Cardiac fibroblast (primary cell): ENCODE data around the gene TMED4.
"Not testable (repeated sequence)": the region's sequence is repeated elsewhere in the genome, so short reads cannot be mapped to it uniquely, and the experiment has no call there.

Experiments used
- DNase-seq, 2 donors: peaks; one replicate each; pipeline versions ENCODE4 v3.0.0 to v3.0.0-alpha.2; 2010; ENCODE audit warnings: low read depth in 2 of 2
- H3K4me3 ChIP-seq, 2 donors: replicated peaks in 1 of 2; 1 replicate in 1 of 2; 2 replicates in 1 of 2; pipeline ENCODE4 v1.5.1; 2011; ENCODE audit warnings: low read depth in 2 of 2, low read length in 2 of 2, mild to moderate bottlenecking in 2 of 2, moderate library complexity in 1 of 2
- CTCF ChIP-seq: IDR thresholded peaks from one replicate; pipeline ENCODE4 v1.5.1; 2011; ENCODE audit warnings: low read depth, mild to moderate bottlenecking, low read length, inconsistent platforms

The TMED4 gene

GRCh38 chr7:44607141-44608068 is 25.4 kb upstream of the TMED4 start:
- DNase-seq = no peak
- TF ChIP-seq CTCF = no peak
- peak overlapping the region; percentile 87 to 96 for H3K4me3 ChIP-seq

GRCh38 chr7:44606341-44607140 is 24.5 kb upstream of the TMED4 start, which contains the start of gene OGDH:
Gene OGDH (plus strand): TSS chr7:44606627. CDS start chr7:44624344, 17,717 bp downstream.
- peak within 1 kb of the TSS; percentile 87 to 96 for H3K4me3 ChIP-seq
- DNase-seq = peak; percentile 99
- no peak for TF ChIP-seq CTCF

- TF ChIP-seq CTCF = no peak
- no peak for DNase-seq
- no peak overlapping the region for H3K4me3 ChIP-seq
These were observed 22.9 kb upstream of the TMED4 start for GRCh38 chr7:44604941-44605340.

- no peak for DNase-seq
- no peak overlapping the region for H3K4me3 ChIP-seq
- no peak for TF ChIP-seq CTCF
These were observed 21.2 kb upstream of the TMED4 start for GRCh38 chr7:44603193-44603592.

GRCh38 chr7:44602576-44602910 is 20.5 kb upstream of the TMED4 start:
- H3K4me3 ChIP-seq = no peak overlapping the region
- no peak for DNase-seq
- TF ChIP-seq CTCF = no peak

- H3K4me3 ChIP-seq = no peak overlapping the region
- TF ChIP-seq CTCF = no peak
- no peak for DNase-seq
These were observed 17.2 kb upstream of the TMED4 start for GRCh38 chr7:44599222-44599621.

GRCh38 chr7:44597181-44597580 is 15.2 kb upstream of the TMED4 start:
- H3K4me3 ChIP-seq = not testable (repeated sequence)

More at GRCh38 chr7:44597181-44597580, 15.2 kb upstream of the TMED4 start:
- DNase-seq = not testable (repeated sequence)
